ENCODE measurements around the gene ACTA1. TPM values are rescaled to one million over a fixed set of nuclear protein-coding genes. Genes with fewer than 3 reads are reported as not detected.

ACTA1 gene
- total and polyA plus RNA-seq, 2 of the 13 experiments (the other 11 are each of a cell fraction or from before 2014, with no cell fraction given), result 1.4 to 5.2 TPM

DNA sequence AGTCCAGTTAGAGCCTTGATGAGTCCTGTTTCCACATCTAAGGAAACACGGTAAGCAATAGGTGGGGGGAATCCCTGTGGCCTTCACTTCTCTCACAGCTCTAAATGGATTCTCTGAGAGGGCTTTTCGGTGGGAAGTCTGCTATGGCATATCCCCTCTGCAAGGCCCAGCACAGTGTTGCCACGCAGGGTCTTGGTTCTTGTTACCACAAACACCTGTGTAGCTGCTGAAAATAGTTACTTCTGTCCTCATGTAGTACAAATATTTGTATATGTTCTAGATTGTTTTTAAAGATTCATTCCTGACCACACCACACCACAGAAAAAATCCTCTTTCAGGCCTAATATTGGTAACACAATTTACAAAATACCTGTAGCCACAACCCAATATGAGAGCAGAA, 5.6 kb downstream of the ACTA1 start:
- intact Hi-C loops (cut with micrococcal nuclease; ENCODE audit: unreplicated experiment), result no loop called here
- Histone ChIP-seq H3K79me2 (ENCODE audit: insufficient read depth, low read length) (no peaks in the 10 kb centered on the region), H3K9ac (ENCODE audit: insufficient read depth, low read depth, low read length) (no peak overlapping the region), H3K27ac (ENCODE audit: extremely low read length, insufficient read depth, low read length) (no peak overlapping the region), H3K27me3 (ENCODE audit: control insufficient read depth in 1 of 2, insufficient read depth in 2 of 2, low read length in 2 of 2) (0 out of 5 replicates have a peak, but pooled peaks cover 2 to 4% of the 10 kb centered on the region in 2 experiments), H3K4me2 (ENCODE audit: low read depth, low read length) (no peak overlapping the region), H3K4me3 (replicated peaks in 1 of 3; ENCODE audit: insufficient read depth in 1 of 3, low read depth in 2 of 3, low read length in 3 of 3) (no peak overlapping the region), H3K36me3 (replicated peaks in 1 of 2; ENCODE audit: control insufficient read depth in 1 of 2, insufficient read depth in 2 of 2, low read length in 2 of 2) (no peaks in the 10 kb centered on the region), H3K9me3 (ENCODE audit: low read length) (no peaks in the 10 kb centered on the region), H2AFZ (ENCODE audit: low read length) (no peak overlapping the region), H4K20me1 (ENCODE audit: insufficient read depth, low read length) (no peaks in the 10 kb centered on the region), H3K4me1 (ENCODE audit: insufficient read depth, low read length) (no peaks in the 10 kb centered on the region)
- 18% methylated on average over 2 of the region's 3 CpGs for WGBS (ENCODE audit: low lambda C conversion rate)
- no peak for ATAC-seq
- ChIA-PET CTCF (ENCODE audit: low intra/inter-chr PET ratio, low total read pairs) (no interaction called here), POLR2A (no interaction called here)
- no TSS peak for BruUV-seq (replicated peaks)
- FAIRE-seq, result no peak
- DNase-seq (ENCODE audit: low spot score), result no peak
- in situ Hi-C loops (cut with HindIII; ENCODE audit: extremely low pct_ligation_motif_present, low pct_unique_long_range_greater_than_20kb), result no loop called here
- TF ChIP-seq ZNF101 (CRISPR knock-in tag; IDR thresholded peaks at IDR 0.05; ENCODE audit: borderline replicate concordance, low read depth) (no peak), SIN3A (IDR thresholded peaks at IDR 0.05; ENCODE audit: borderline replicate concordance, low read depth, low read length) (no peak), HNRNPUL1 (IDR thresholded peaks at IDR 0.05; ENCODE audit: low read depth, low read length) (no peak), ZNF713 (CRISPR knock-in tag; IDR thresholded peaks at IDR 0.05) (no peak), SNAI1 (CRISPR knock-in tag; IDR thresholded peaks at IDR 0.05; ENCODE audit: borderline replicate concordance) (no peak), BCL6 (CRISPR knock-in tag; IDR thresholded peaks at IDR 0.05) (no peak), BCL3 (CRISPR knock-in tag; IDR thresholded peaks at IDR 0.05) (no peak), SMYD3 (CRISPR knock-in tag; IDR thresholded peaks at IDR 0.05) (no peak), ZNF775 (CRISPR knock-in tag; IDR thresholded peaks at IDR 0.05; ENCODE audit: borderline replicate concordance) (no peak), MED1 (CRISPR knock-in tag; IDR thresholded peaks at IDR 0.05) (no peak), FOXK2 (IDR thresholded peaks at IDR 0.05) (no peak), DMTF1 (CRISPR knock-in tag; IDR thresholded peaks at IDR 0.05) (no peak), KDM5A (IDR thresholded peaks at IDR 0.05; ENCODE audit: borderline replicate concordance, low read length) (no peak), PLRG1 (conservative IDR thresholded peaks at IDR 0.05) (no peak), KLF15 (CRISPR knock-in tag; IDR thresholded peaks at IDR 0.05; ENCODE audit: borderline replicate concordance) (no peak)
- TF ChIP-seq, protein P1, sequence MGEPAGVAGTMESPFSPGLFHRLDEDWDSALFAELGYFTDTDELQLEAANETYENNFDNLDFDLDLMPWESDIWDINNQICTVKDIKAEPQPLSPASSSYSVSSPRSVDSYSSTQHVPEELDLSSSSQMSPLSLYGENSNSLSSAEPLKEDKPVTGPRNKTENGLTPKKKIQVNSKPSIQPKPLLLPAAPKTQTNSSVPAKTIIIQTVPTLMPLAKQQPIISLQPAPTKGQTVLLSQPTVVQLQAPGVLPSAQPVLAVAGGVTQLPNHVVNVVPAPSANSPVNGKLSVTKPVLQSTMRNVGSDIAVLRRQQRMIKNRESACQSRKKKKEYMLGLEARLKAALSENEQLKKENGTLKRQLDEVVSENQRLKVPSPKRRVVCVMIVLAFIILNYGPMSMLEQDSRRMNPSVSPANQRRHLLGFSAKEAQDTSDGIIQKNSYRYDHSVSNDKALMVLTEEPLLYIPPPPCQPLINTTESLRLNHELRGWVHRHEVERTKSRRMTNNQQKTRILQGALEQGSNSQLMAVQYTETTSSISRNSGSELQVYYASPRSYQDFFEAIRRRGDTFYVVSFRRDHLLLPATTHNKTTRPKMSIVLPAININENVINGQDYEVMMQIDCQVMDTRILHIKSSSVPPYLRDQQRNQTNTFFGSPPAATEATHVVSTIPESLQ (CRISPR knock-in tag; conservative IDR thresholded peaks at IDR 0.05), result no peak
- TF ChIP-seq, protein P2, sequence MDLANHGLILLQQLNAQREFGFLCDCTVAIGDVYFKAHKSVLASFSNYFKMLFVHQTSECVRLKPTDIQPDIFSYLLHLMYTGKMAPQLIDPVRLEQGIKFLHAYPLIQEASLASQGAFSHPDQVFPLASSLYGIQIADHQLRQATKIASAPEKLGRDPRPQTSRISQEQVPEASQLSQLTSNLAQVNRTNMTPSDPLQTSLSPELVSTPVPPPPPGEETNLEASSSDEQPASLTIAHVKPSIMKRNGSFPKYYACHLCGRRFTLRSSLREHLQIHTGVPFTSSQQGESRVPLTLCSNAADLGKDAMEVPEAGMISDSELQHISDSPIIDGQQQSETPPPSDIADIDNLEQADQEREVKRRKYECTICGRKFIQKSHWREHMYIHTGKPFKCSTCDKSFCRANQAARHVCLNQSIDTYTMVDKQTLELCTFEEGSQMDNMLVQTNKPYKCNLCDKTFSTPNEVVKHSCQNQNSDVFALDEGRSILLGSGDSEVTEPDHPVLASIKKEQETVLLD (CRISPR knock-in tag; IDR thresholded peaks at IDR 0.05; ENCODE audit: low read depth), result no peak
- TF ChIP-seq, protein P3, sequence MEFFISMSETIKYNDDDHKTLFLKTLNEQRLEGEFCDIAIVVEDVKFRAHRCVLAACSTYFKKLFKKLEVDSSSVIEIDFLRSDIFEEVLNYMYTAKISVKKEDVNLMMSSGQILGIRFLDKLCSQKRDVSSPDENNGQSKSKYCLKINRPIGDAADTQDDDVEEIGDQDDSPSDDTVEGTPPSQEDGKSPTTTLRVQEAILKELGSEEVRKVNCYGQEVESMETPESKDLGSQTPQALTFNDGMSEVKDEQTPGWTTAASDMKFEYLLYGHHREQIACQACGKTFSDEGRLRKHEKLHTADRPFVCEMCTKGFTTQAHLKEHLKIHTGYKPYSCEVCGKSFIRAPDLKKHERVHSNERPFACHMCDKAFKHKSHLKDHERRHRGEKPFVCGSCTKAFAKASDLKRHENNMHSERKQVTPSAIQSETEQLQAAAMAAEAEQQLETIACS (CRISPR knock-in tag; IDR thresholded peaks at IDR 0.05), result no peak
